OCI-LY7 (cell line): Measurements from ENCODE around the gene SLC22A12. TPM values are rescaled to one million over a fixed set of nuclear protein-coding genes. Genes with fewer than 3 reads are reported as not detected.

Source experiments
- BruUV-seq: library from RNA; stranded (reverse); fragments of 400-500 nt; replicated peaks from 2 replicates; lab custom pipeline; 2021; lab: Mats Ljungman, UMichigan
- CTCF ChIA-PET: fragments of 300-600 bp; sonication (Branson Sonifier 250); formaldehyde crosslinking; loops from one replicate; lab custom pipeline; 2022; ENCODE audit warnings: antibody characterized with exemption; ENCODE audit not compliant: unreplicated experiment; lab: Charles Lee
- POLR2A ChIA-PET: fragments of 300-600 bp; sonication (Branson Sonifier 250); formaldehyde crosslinking; loops from one replicate; lab custom pipeline; 2022; ENCODE audit warnings: antibody characterized with exemption; lab: Charles Lee
- DNase-seq: peaks from one replicate; pipeline ENCODE4 v3.0.0-alpha.2; 2015; ENCODE audit warnings: low spot score
- H2AFZ ChIP-seq: fragments of 200-600 bp; sonication (generic), shearing (Covaris generic); 2 replicates; pipeline ENCODE4 v1.6.1; 2014; ENCODE audit warnings: mild to moderate bottlenecking, antibody characterized with exemption, low read length, moderate library complexity
- H3K27ac ChIP-seq: fragments of 200-600 bp; sonication (generic); 2 replicates; pipeline ENCODE4 v1.5.1; 2014; ENCODE audit warnings: mixed run types, low read depth, mild to moderate bottlenecking, moderate library complexity, low read length, inconsistent platforms; ENCODE audit not compliant: poor library complexity, severe bottlenecking
- H3K36me3 ChIP-seq: fragments of 200-600 bp; sonication (generic); 2 replicates; pipeline ENCODE4 v1.6.1; 2014; ENCODE audit warnings: mild to moderate bottlenecking, antibody characterized with exemption, low read length, moderate library complexity, mixed read lengths; ENCODE audit not compliant: insufficient read depth
- H3K4me1 ChIP-seq: fragments of 200-600 bp; sonication (generic); 2 replicates; pipeline ENCODE4 v1.5.1; 2014; ENCODE audit warnings: mild to moderate bottlenecking, low read length; ENCODE audit not compliant: insufficient read depth, poor library complexity, severe bottlenecking
- H3K4me2 ChIP-seq: fragments of 200-600 bp; sonication (generic); 2 replicates; pipeline ENCODE4 v1.6.1; 2014; ENCODE audit warnings: mild to moderate bottlenecking, low read length
- H3K4me3 ChIP-seq: fragments of 200-600 bp; sonication (generic); 2 replicates; pipeline ENCODE4 v1.5.1; 2014; ENCODE audit warnings: mild to moderate bottlenecking, low read depth, low read length; ENCODE audit not compliant: poor library complexity, severe bottlenecking
- H3K79me2 ChIP-seq: fragments of 200-600 bp; sonication (generic); 2 replicates; pipeline ENCODE4 v1.6.1; 2016; ENCODE audit warnings: low read depth, mild to moderate bottlenecking, low read length, moderate library complexity, mixed read lengths; ENCODE audit not compliant: insufficient read depth
- H3K9me2 ChIP-seq: fragments of 200-600 bp; sonication (generic); 2 replicates; pipeline ENCODE4 v1.6.1; 2016; ENCODE audit warnings: mild to moderate bottlenecking, low read length, mixed read lengths; ENCODE audit not compliant: insufficient read depth
- H3K9me3 ChIP-seq: fragments of 200-600 bp; sonication (generic); 2 replicates; pipeline ENCODE4 v1.6.1; 2014; ENCODE audit warnings: mild to moderate bottlenecking, mixed run types, low read length, mixed read lengths
- H4K20me1 ChIP-seq: fragments of 200-600 bp; sonication (generic); 2 replicates; pipeline ENCODE4 v1.6.1; 2014; ENCODE audit warnings: mild to moderate bottlenecking, antibody characterized with exemption, low read length, moderate library complexity, mixed read lengths; ENCODE audit not compliant: insufficient read depth
- EZH2phosphoT487 ChIP-seq: fragments of 200-600 bp; sonication (generic); IDR thresholded peaks from 2 replicates; pipeline ENCODE4 v1.6.1; 2018; ENCODE audit warnings: low read depth, borderline replicate concordance, mild to moderate bottlenecking, mixed run types, antibody characterized with exemption, low read length, moderate library complexity, mixed read lengths
- intact Hi-C: fragments of 100-400 bp; cut with micrococcal nuclease; formaldehyde crosslinking; loops from one replicate; pipeline ENCODE4 v1.10.0; 2022; ENCODE audit not compliant: unreplicated experiment
- total RNA-seq, 2 experiments: library from RNA; depleted of rRNA in 1 of 2; stranded (reverse); fragments of >200 nt in 1 of 2; shearing (Covaris generic) in 1 of 2; gene quantifications; 2 replicates each; pipeline ENCODE4 v1.2.3, GENCODE V29; 2014 to 2022
- TF ChIP-seq, protein P1 (sequence below): fragments of 200-600 bp; sonication (generic); conservative IDR thresholded peaks from 2 replicates; pipeline ENCODE4 v1.5.1; 2014; ENCODE audit warnings: mild to moderate bottlenecking, antibody characterized with exemption, low read length, moderate library complexity, mixed read lengths

The SLC22A12 gene
- total RNA-seq, 2 experiments from 2014 or later, result not detected

DNA sequence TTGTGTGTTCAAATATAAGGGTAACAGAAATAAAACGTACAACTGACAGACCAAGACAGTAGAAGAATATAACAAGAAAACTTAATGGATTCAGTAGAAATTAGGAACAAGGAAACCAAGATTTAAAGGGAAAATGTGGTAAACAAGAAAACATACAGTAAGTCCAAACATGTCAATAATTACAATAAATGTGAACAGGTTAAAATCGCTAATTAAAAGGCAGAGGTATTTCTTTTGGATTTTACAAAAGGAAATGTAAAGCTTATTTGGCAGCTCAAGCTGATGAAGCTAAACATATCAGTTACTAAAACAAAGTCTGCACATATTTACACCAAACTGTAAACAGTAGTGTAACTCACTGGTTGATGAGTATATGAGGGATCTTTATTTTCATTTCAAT is 2.3 kb upstream of the SLC22A12 start:
- TF ChIP-seq, protein P1, sequence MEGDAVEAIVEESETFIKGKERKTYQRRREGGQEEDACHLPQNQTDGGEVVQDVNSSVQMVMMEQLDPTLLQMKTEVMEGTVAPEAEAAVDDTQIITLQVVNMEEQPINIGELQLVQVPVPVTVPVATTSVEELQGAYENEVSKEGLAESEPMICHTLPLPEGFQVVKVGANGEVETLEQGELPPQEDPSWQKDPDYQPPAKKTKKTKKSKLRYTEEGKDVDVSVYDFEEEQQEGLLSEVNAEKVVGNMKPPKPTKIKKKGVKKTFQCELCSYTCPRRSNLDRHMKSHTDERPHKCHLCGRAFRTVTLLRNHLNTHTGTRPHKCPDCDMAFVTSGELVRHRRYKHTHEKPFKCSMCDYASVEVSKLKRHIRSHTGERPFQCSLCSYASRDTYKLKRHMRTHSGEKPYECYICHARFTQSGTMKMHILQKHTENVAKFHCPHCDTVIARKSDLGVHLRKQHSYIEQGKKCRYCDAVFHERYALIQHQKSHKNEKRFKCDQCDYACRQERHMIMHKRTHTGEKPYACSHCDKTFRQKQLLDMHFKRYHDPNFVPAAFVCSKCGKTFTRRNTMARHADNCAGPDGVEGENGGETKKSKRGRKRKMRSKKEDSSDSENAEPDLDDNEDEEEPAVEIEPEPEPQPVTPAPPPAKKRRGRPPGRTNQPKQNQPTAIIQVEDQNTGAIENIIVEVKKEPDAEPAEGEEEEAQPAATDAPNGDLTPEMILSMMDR, result no peak
- no peak for TF ChIP-seq EZH2phosphoT487
- ChIA-PET CTCF (no interaction called here), POLR2A (no interaction called here)
- H3K4me3 ChIP-seq, result no peak overlapping the region
- no peaks in the 10 kb centered on the region for H3K9me3 ChIP-seq
- H3K4me2 ChIP-seq, result no peak overlapping the region
- H3K36me3 ChIP-seq, result no peaks in the 10 kb centered on the region
- BruUV-seq, result no TSS peak
- DNase-seq, result no peak
- no peaks in the 10 kb centered on the region for H3K4me1 ChIP-seq
- intact Hi-C loops, result no loop called here
- no peaks in the 10 kb centered on the region for H4K20me1 ChIP-seq
- no peaks in the 10 kb centered on the region for H3K79me2 ChIP-seq
- no peaks in the 10 kb centered on the region for H3K9me2 ChIP-seq
- H2AFZ ChIP-seq, result no peak overlapping the region
- no peak overlapping the region for H3K27ac ChIP-seq

DNA sequence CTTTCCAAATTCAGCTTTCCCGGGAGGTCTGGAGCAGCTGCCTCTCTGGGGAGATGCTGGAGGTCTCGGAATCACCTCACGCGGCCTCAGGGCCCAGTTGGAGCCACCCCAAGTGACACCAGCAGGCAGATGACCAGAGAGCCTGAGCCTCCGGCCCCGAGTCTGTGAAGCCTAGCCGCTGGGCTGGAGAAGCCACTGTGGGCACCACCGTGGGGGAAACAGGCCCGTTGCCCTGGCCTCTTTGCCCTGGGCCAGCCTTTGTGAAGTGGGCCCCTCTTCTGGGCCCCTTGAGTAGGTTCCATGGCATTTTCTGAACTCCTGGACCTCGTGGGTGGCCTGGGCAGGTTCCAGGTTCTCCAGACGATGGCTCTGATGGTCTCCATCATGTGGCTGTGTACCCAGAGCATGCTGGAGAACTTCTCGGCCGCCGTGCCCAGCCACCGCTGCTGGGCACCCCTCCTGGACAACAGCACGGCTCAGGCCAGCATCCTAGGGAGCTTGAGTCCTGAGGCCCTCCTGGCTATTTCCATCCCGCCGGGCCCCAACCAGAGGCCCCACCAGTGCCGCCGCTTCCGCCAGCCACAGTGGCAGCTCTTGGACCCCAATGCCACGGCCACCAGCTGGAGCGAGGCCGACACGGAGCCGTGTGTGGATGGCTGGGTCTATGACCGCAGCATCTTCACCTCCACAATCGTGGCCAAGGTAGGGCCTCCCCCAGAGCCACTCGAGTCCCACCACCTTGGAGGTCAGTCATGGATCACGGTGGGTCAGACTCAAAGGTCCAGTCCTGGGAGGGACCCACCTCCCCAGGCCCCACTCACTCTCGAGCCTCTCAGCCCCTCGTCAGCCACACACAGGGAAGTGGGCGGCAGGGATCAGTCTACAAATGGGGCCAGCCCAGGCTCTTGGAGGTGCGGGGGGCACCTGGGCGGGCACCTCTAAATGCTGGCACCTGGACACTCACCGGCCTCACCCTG is 525 bp downstream of the SLC22A12 start:
- BruUV-seq, result no TSS peak
- Histone ChIP-seq H3K36me3 (no peaks in the 10 kb centered on the region), H3K79me2 (no peaks in the 10 kb centered on the region), H3K27ac (no peak overlapping the region), H4K20me1 (no peaks in the 10 kb centered on the region), H3K4me1 (no peaks in the 10 kb centered on the region), H3K9me3 (no peaks in the 10 kb centered on the region), H2AFZ (no peak overlapping the region), H3K4me2 (no peak overlapping the region), H3K9me2 (no peaks in the 10 kb centered on the region), H3K4me3 (no peak overlapping the region)
- CTCF ChIA-PET, result no interaction called here
- POLR2A ChIA-PET, result no interaction called here
- TF ChIP-seq, protein P1, result no peak
- no peak for TF ChIP-seq EZH2phosphoT487
- intact Hi-C loops, result no loop called here
- DNase-seq, result no peak

DNA sequence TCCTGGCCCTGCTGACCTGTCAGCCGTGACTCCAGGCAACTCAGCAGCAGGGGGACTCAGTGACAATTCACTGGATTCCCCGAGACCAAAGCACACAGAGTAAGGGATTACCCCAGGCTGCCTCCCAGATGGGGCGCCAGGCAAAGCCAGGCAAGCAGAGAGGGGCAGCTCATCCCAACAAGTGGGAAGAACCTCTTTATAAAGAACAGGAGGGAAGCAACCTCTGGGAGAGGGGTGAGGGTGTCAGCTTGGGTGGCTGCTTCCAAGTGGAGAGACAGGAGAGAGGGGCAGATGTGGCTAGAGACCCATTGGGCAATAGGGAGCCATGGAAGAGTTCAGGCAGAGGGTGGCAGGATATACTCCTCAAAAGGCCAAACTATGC is 1.2 kb downstream of the SLC22A12 start:
- no peak overlapping the region for H3K4me3 ChIP-seq
- no peak overlapping the region for H2AFZ ChIP-seq
- no TSS peak for BruUV-seq
- H3K36me3 ChIP-seq, result no peaks in the 10 kb centered on the region
- no peaks in the 10 kb centered on the region for H3K4me1 ChIP-seq
- ChIA-PET CTCF (no interaction called here), POLR2A (no interaction called here)
- DNase-seq, result no peak
- H3K9me2 ChIP-seq, result no peaks in the 10 kb centered on the region
- intact Hi-C loops, result no loop called here
- H3K79me2 ChIP-seq, result no peaks in the 10 kb centered on the region
- H3K27ac ChIP-seq, result no peak overlapping the region
- no peak overlapping the region for H3K4me2 ChIP-seq
- no peaks in the 10 kb centered on the region for H4K20me1 ChIP-seq
- no peaks in the 10 kb centered on the region for H3K9me3 ChIP-seq
- TF ChIP-seq, protein P1, result no peak
- no peak for TF ChIP-seq EZH2phosphoT487
